ENCODE data around the gene SCAPER. TPM values are rescaled to one million over a fixed set of nuclear protein-coding genes. Genes with fewer than 3 reads are reported as not detected.

The SCAPER gene
- total RNA-seq, 1 experiment from 2014 or later: 14.7 TPM

DNA sequence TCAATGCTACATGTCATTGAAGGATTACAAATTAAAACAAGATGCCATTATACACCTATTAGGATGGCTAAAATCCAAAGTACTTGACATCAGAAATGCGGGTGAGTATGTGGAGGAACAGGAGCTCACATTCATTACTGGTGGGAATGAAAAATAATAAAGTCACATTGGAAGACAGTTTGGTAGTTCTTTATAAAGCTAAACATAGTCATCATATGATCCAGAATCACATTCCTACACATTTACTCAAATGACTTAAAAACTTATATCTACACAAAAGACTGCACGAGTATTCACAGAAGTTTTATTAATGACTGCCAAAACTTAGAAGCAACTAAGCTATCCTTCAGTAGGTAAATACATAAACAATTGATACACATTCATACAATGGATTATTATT lies 421.4 kb downstream of the SCAPER start:
- Histone ChIP-seq H3K4me2 (ENCODE audit: low read length) (no peak overlapping the region), H3K36me3 (ENCODE audit: control insufficient read depth in 1 of 2, insufficient read depth in 2 of 2, low read length in 2 of 2) (no peaks in the 10 kb centered on the region), H4K20me1 (ENCODE audit: insufficient read depth) (no peaks in the 10 kb centered on the region), H3K27me3 (ENCODE audit: insufficient read depth, low read length) (no peaks in the 10 kb centered on the region), H3K27ac (ENCODE audit: low read depth, low read length) (no peak overlapping the region), H3K9ac (ENCODE audit: low read length) (no peak overlapping the region), H3K79me2 (ENCODE audit: insufficient read depth, low read length) (no peaks in the 10 kb centered on the region), H3K9me2 (ENCODE audit: insufficient read depth) (no peaks in the 10 kb centered on the region), H3K4me3 (replicated peaks in 1 of 2; ENCODE audit: low read depth in 1 of 2, low read length in 2 of 2) (no peak overlapping the region), H3K9me3 (ENCODE audit: control insufficient read depth in 1 of 2, insufficient read depth in 1 of 2, low read depth in 1 of 2, low read length in 2 of 2) (no peaks in the 10 kb centered on the region), H2AFZ (ENCODE audit: low read depth, low read length, poor library complexity, severe bottlenecking) (no peak overlapping the region), H3K4me1 (ENCODE audit: control insufficient read depth in 1 of 2, insufficient read depth in 2 of 2, low read length in 2 of 2) (no peaks in the 10 kb centered on the region)
- ChIA-PET POLR2A (no interaction called here), CTCF (no interaction called here), RAD21 (ENCODE audit: low non-redundant PET in 1 of 2, low total read pairs in 2 of 2, uncharacterized antibody in 2 of 2, unreplicated experiment in 2 of 2) (no interaction called here)
- DNase-seq (ENCODE audit: low read depth, low spot score) (no peak), ATAC-seq (no peak)
- TF ChIP-seq ELF1 (IDR thresholded peaks at IDR 0.05; ENCODE audit: borderline replicate concordance, low read depth) (no peak), RAD21 (IDR thresholded peaks at IDR 0.05; ENCODE audit: low read depth) (no peak), EGR1 (IDR thresholded peaks at IDR 0.05; ENCODE audit: low read depth) (no peak), CEBPB (IDR thresholded peaks at IDR 0.05; ENCODE audit: low read depth) (no peak), ZNF274 (IDR thresholded peaks at IDR 0.05; ENCODE audit: low read depth, low read length) (no peak), POLR2AphosphoS5 (IDR thresholded peaks at IDR 0.05; ENCODE audit: low read depth, low read length) (no peak), FOSL1 (IDR thresholded peaks at IDR 0.05; ENCODE audit: low read depth) (no peak), POLR2A (IDR thresholded peaks at IDR 0.05; ENCODE audit: borderline replicate concordance, extremely low read depth, insufficient read depth, insufficient read length) (no peak), SRF (IDR thresholded peaks at IDR 0.05; ENCODE audit: low read depth) (no peak), JUND (IDR thresholded peaks at IDR 0.05) (no peak), EZH2phosphoT487 (IDR thresholded peaks at IDR 0.05; ENCODE audit: borderline replicate concordance) (no peak), ZFX (IDR thresholded peaks at IDR 0.05) (no peak), TCF7L2 (IDR thresholded peaks at IDR 0.05; ENCODE audit: borderline replicate concordance, extremely low read depth, insufficient read depth, insufficient read length) (no peak), CBX3 (IDR thresholded peaks at IDR 0.05; ENCODE audit: low read depth) (no peak)
- TF ChIP-seq, protein P1, sequence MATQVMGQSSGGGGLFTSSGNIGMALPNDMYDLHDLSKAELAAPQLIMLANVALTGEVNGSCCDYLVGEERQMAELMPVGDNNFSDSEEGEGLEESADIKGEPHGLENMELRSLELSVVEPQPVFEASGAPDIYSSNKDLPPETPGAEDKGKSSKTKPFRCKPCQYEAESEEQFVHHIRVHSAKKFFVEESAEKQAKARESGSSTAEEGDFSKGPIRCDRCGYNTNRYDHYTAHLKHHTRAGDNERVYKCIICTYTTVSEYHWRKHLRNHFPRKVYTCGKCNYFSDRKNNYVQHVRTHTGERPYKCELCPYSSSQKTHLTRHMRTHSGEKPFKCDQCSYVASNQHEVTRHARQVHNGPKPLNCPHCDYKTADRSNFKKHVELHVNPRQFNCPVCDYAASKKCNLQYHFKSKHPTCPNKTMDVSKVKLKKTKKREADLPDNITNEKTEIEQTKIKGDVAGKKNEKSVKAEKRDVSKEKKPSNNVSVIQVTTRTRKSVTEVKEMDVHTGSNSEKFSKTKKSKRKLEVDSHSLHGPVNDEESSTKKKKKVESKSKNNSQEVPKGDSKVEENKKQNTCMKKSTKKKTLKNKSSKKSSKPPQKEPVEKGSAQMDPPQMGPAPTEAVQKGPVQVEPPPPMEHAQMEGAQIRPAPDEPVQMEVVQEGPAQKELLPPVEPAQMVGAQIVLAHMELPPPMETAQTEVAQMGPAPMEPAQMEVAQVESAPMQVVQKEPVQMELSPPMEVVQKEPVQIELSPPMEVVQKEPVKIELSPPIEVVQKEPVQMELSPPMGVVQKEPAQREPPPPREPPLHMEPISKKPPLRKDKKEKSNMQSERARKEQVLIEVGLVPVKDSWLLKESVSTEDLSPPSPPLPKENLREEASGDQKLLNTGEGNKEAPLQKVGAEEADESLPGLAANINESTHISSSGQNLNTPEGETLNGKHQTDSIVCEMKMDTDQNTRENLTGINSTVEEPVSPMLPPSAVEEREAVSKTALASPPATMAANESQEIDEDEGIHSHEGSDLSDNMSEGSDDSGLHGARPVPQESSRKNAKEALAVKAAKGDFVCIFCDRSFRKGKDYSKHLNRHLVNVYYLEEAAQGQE (IDR thresholded peaks at IDR 0.05; ENCODE audit: low read depth): no peak
- TF ChIP-seq, protein P2, sequence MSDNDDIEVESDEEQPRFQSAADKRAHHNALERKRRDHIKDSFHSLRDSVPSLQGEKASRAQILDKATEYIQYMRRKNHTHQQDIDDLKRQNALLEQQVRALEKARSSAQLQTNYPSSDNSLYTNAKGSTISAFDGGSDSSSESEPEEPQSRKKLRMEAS (IDR thresholded peaks at IDR 0.05): no peak
- TF ChIP-seq, protein P3, sequence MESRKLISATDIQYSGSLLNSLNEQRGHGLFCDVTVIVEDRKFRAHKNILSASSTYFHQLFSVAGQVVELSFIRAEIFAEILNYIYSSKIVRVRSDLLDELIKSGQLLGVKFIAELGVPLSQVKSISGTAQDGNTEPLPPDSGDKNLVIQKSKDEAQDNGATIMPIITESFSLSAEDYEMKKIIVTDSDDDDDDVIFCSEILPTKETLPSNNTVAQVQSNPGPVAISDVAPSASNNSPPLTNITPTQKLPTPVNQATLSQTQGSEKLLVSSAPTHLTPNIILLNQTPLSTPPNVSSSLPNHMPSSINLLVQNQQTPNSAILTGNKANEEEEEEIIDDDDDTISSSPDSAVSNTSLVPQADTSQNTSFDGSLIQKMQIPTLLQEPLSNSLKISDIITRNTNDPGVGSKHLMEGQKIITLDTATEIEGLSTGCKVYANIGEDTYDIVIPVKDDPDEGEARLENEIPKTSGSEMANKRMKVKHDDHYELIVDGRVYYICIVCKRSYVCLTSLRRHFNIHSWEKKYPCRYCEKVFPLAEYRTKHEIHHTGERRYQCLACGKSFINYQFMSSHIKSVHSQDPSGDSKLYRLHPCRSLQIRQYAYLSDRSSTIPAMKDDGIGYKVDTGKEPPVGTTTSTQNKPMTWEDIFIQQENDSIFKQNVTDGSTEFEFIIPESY (IDR thresholded peaks at IDR 0.05; ENCODE audit: extremely low read depth, insufficient replicate concordance, low read length): no peak
- TF ChIP-seq, protein P4, sequence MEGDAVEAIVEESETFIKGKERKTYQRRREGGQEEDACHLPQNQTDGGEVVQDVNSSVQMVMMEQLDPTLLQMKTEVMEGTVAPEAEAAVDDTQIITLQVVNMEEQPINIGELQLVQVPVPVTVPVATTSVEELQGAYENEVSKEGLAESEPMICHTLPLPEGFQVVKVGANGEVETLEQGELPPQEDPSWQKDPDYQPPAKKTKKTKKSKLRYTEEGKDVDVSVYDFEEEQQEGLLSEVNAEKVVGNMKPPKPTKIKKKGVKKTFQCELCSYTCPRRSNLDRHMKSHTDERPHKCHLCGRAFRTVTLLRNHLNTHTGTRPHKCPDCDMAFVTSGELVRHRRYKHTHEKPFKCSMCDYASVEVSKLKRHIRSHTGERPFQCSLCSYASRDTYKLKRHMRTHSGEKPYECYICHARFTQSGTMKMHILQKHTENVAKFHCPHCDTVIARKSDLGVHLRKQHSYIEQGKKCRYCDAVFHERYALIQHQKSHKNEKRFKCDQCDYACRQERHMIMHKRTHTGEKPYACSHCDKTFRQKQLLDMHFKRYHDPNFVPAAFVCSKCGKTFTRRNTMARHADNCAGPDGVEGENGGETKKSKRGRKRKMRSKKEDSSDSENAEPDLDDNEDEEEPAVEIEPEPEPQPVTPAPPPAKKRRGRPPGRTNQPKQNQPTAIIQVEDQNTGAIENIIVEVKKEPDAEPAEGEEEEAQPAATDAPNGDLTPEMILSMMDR (IDR thresholded peaks at IDR 0.05 in 2 of 3, conservative IDR thresholded peaks at IDR 0.05 in 1 of 3; ENCODE audit: borderline replicate concordance in 1 of 3, insufficient read depth in 1 of 3, low read depth in 2 of 3, low read length in 2 of 3): no peak
- intact Hi-C loops (cut with micrococcal nuclease): no loop called here
- no TSS peak for BruUV-seq (replicated peaks)

Measured in HCT116 (cell line).